ENCODE measurements around the gene CCDC192.
"Not testable (repeated sequence)": the region's sequence is repeated elsewhere in the genome, so short reads cannot be mapped to it uniquely, and the experiment has no call there.

The CCDC192 gene

GRCh38 chr5:127847641-127848040, 144.4 kb downstream of the CCDC192 start:
- DNase-seq: not testable (repeated sequence)

GRCh38 chr5:127848098-127848497, 144.9 kb downstream of the CCDC192 start:
- DNase-seq: peak in 1 of 4 experiments; percentile 18

GRCh38 chr5:127849408-127849807, 146.2 kb downstream of the CCDC192 start:
- DNase-seq: no peak

GRCh38 chr5:127849891-127850290, 146.7 kb downstream of the CCDC192 start:
- no peak for DNase-seq

GRCh38 chr5:127851964-127852363, 148.8 kb downstream of the CCDC192 start:
- DNase-seq: no peak

- DNase-seq: no peak
Measured at GRCh38 chr5:127854520-127854919, 151.3 kb downstream of the CCDC192 start.

GRCh38 chr5:127856292-127856691, 153.1 kb downstream of the CCDC192 start:
- DNase-seq: no peak

GRCh38 chr5:127858116-127858784, 155.1 kb downstream of the CCDC192 start:
- no peak for DNase-seq

- DNase-seq: no peak
Measured at GRCh38 chr5:127860291-127860690, 157.1 kb downstream of the CCDC192 start.

GRCh38 chr5:127863161-127863560, 160.0 kb downstream of the CCDC192 start:
- DNase-seq: no peak

- DNase-seq: no peak
Measured at GRCh38 chr5:127863610-127864395, 160.6 kb downstream of the CCDC192 start.

- no peak for DNase-seq
Measured at GRCh38 chr5:127864511-127864910, 161.3 kb downstream of the CCDC192 start.

GRCh38 chr5:127865273-127865672, 162.1 kb downstream of the CCDC192 start:
- DNase-seq: no peak

GRCh38 chr5:127867022-127867783, 164.0 kb downstream of the CCDC192 start:
- DNase-seq: no peak

- DNase-seq: no peak
Measured at GRCh38 chr5:127870914-127871313, 167.7 kb downstream of the CCDC192 start.

- DNase-seq: peak in 2 of 4 experiments; percentile 25 to 30
Measured at GRCh38 chr5:127871503-127872153, 168.4 kb downstream of the CCDC192 start.

GRCh38 chr5:127872494-127872893, 169.3 kb downstream of the CCDC192 start:
- no peak for DNase-seq

- DNase-seq: peak in 3 of 4 experiments; percentile 34 to 39 (median 38)
Measured at GRCh38 chr5:127875235-127876021, 172.2 kb downstream of the CCDC192 start.

- no peak for DNase-seq
Measured at GRCh38 chr5:127876384-127876783, 173.2 kb downstream of the CCDC192 start.

- DNase-seq: peak; percentile 26 to 61 (median 51)
Measured at GRCh38 chr5:127878174-127878750, 175.1 kb downstream of the CCDC192 start.

- DNase-seq: no peak
Measured at GRCh38 chr5:127884416-127884815, 181.2 kb downstream of the CCDC192 start.
